ENCODE data around the gene FAHD1.

Gene FAHD1

GRCh38 chr16:1831186-1832075 lies 4.4 kb downstream of the FAHD1 start:
- no peak overlapping the region for H3K27ac ChIP-seq (ENCODE audit: low read depth, low read length)
- no peak overlapping the region for H3K4me2 ChIP-seq (ENCODE audit: low read length)
- no peaks in the 10 kb centered on the region for H3K9me2 ChIP-seq (replicated peaks; ENCODE audit: control insufficient read depth, low read length)
- peaks cover 16% of the 10 kb centered on the region for H3K4me1 ChIP-seq (ENCODE audit: control insufficient read depth, low read length)
- H3K36me3 ChIP-seq (ENCODE audit: control insufficient read depth, low read length): no peaks in the 10 kb centered on the region
- TF ChIP-seq EZH2phosphoT487 (IDR thresholded peaks at IDR 0.05; ENCODE audit: borderline replicate concordance, low read length): no peak
- no peak for TF ChIP-seq CTCF (IDR thresholded peaks at IDR 0.05; ENCODE audit: low read depth, low read length, poor library complexity, severe bottlenecking)
- no peaks in the 10 kb centered on the region for H3K9me3 ChIP-seq (ENCODE audit: control insufficient read depth, insufficient read depth, low read length)
- H3F3A ChIP-seq (ENCODE audit: control insufficient read depth, insufficient read depth): peaks cover 5% of the 10 kb centered on the region; the same call in 1 of the 2 replicates
- peaks cover 22% of the 10 kb centered on the region for H3K79me2 ChIP-seq (ENCODE audit: control insufficient read depth, low read length)
- H3K4me3 ChIP-seq (ENCODE audit: low read length): no peak overlapping the region
- H3K27me3 ChIP-seq (ENCODE audit: control insufficient read depth, low read length): peaks cover 2% of the 10 kb centered on the region; the same call in 1 of the 2 replicates
- H4K20me1 ChIP-seq (ENCODE audit: control insufficient read depth, insufficient read depth, low read depth, low read length): 0 out of 2 replicates have a peak, but pooled peaks cover 7% of the 10 kb centered on the region

GRCh38 chr16:1832838-1833454 lies 5.9 kb downstream of the FAHD1 start:
- TF ChIP-seq CTCF (IDR thresholded peaks at IDR 0.05; ENCODE audit: low read depth, low read length, poor library complexity, severe bottlenecking): no peak
- no peaks in the 10 kb centered on the region for H3K9me3 ChIP-seq (ENCODE audit: control insufficient read depth, insufficient read depth, low read length)
- peaks cover 13% of the 10 kb centered on the region for H3K79me2 ChIP-seq (ENCODE audit: control insufficient read depth, low read length)
- no peak overlapping the region for H3K4me2 ChIP-seq (ENCODE audit: low read length)
- H4K20me1 ChIP-seq (ENCODE audit: control insufficient read depth, insufficient read depth, low read depth, low read length): 0 out of 2 replicates have a peak, but pooled peaks cover 7% of the 10 kb centered on the region
- peaks cover 12% of the 10 kb centered on the region for H3K4me1 ChIP-seq (ENCODE audit: control insufficient read depth, low read length)
- no peak overlapping the region for H3K27ac ChIP-seq (ENCODE audit: low read depth, low read length)
- no peak overlapping the region for H3K4me3 ChIP-seq (ENCODE audit: low read length)
- H3F3A ChIP-seq (ENCODE audit: control insufficient read depth, insufficient read depth): peaks cover 5% of the 10 kb centered on the region; the same call in 1 of the 2 replicates
- H3K36me3 ChIP-seq (ENCODE audit: control insufficient read depth, low read length): no peaks in the 10 kb centered on the region
- no peaks in the 10 kb centered on the region for H3K9me2 ChIP-seq (replicated peaks; ENCODE audit: control insufficient read depth, low read length)
- peaks cover 5% of the 10 kb centered on the region; the same call in 1 of the 2 replicates for H3K27me3 ChIP-seq (ENCODE audit: control insufficient read depth, low read length)

GRCh38 chr16:1834096-1834495 lies 7.1 kb downstream of the FAHD1 start:
- Histone ChIP-seq H3K4me2 (ENCODE audit: low read length) (no peak overlapping the region), H4K20me1 (ENCODE audit: control insufficient read depth, insufficient read depth, low read depth, low read length) (0 out of 2 replicates have a peak, but pooled peaks cover 4% of the 10 kb centered on the region), H3K9me3 (ENCODE audit: control insufficient read depth, insufficient read depth, low read length) (no peaks in the 10 kb centered on the region), H3K27me3 (ENCODE audit: control insufficient read depth, low read length) (peaks cover 11% of the 10 kb centered on the region), H3K79me2 (ENCODE audit: control insufficient read depth, low read length) (peaks cover 2% of the 10 kb centered on the region; the same call in 1 of the 2 replicates), H3K36me3 (ENCODE audit: control insufficient read depth, low read length) (no peaks in the 10 kb centered on the region), H3F3A (ENCODE audit: control insufficient read depth, insufficient read depth) (no peaks in the 10 kb centered on the region), H3K9me2 (replicated peaks; ENCODE audit: control insufficient read depth, low read length) (no peaks in the 10 kb centered on the region), H3K4me3 (ENCODE audit: low read length) (no peak overlapping the region), H3K27ac (ENCODE audit: low read depth, low read length) (no peak overlapping the region), H3K4me1 (ENCODE audit: control insufficient read depth, low read length) (peaks cover under 1% of the 10 kb centered on the region)
- TF ChIP-seq EZH2phosphoT487 (IDR thresholded peaks at IDR 0.05; ENCODE audit: borderline replicate concordance, low read length) (no peak), CTCF (IDR thresholded peaks at IDR 0.05; ENCODE audit: low read depth, low read length, poor library complexity, severe bottlenecking) (no peak)
